Measurements from ENCODE around the gene NOL8.

- TF ChIP-seq TARDBP (IDR thresholded peaks at IDR 0.05) (no peak), FOXM1 (IDR thresholded peaks at IDR 0.05; ENCODE audit: borderline replicate concordance) (no peak), SP1 (IDR thresholded peaks at IDR 0.05) (no peak), BHLHE40 (IDR thresholded peaks at IDR 0.05; ENCODE audit: borderline replicate concordance) (no peak), SUZ12 (IDR thresholded peaks at IDR 0.05) (no peak), ARNT (IDR thresholded peaks at IDR 0.05) (no peak)
These were observed 9.7 kb downstream of the NOL8 start for GRCh38 chr9:92315456-92315855.
